NK-92 (cell line): ENCODE data around the gene ERG28.

ENCODE experiments used
- DNase-seq: peaks from one replicate; lab custom pipeline; 2025; ENCODE audit not compliant: unreplicated experiment; lab: John Stamatoyannopoulos, UW

ERG28 gene

DNA sequence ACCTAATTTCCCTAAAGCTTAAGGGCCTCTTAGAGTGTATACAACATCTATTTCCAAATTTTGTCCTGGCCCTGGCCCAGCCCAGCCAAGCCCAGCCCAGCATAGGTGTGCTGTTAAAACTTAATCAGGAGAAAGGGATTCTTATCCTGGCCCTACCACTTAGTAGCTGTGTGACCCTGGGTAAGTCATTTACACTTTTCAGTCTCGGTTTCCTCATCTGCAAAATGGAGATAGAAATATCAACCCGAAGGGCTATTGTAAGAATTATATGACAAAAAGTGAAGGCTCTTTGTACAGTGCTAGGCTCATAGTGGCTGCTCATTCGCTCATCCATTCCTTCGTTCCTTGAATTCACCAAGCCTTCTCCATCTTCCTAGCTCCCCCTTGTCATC lies 442 bp downstream of the ERG28 start:
- no peak for DNase-seq

DNA sequence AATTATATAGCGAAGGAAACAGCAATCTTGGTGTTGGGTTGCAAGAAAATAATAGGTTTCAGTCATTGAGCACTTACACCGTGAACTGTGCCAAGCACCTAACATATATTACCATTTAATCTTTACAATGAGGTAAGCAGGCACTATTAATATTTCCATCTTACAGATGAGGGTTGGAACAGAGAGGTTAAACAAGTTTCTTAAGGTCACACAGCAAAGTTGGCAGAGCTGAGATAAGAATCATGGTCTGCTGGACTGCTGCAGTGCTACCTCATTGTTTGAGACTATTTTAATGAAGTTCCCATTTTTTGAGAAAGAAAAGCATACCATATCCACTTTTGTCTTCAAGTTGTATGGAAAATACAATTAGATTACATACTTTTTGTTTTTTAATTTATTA lies 1.7 kb downstream of the ERG28 start:
- no peak for DNase-seq

DNA sequence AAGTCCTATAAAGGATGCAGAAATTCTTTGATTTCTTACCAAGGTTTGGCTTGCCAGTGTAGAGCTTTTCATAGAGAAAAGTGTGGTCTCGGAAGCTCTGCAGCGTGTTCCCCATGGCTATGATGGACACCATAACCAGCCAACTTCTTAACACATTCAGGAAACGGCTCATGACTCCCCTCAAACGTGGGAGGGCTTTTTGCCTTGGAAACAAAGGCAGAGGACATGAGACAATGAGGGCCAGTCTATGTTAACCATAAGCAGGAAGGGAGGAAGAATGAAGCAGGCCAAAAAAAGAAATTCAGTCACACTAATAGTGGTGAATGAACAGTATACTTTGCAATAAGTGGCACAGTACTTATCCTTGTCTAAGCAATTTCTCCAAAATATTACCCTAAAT lies 3.3 kb downstream of the ERG28 start:
- no peak for DNase-seq

DNA sequence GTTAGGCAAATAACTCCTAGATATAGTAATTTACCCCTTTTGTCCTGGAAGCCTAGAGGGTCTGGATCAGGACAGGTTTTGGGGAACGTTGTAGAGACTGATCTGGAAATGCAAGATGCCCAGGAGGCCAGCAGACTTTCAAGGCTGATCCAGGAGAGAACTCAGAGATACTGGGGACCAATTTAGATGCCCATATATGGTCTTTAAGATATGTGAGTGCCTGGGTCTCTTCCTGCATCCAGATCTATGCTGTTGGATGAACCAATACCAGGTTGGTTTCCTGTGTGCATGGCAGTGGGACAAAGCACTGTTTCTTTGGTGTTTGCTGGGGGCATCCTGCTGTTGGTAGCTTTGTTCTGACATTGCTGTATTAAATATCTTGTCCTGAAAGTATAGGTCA lies 5.4 kb downstream of the ERG28 start:
- no peak for DNase-seq

DNA sequence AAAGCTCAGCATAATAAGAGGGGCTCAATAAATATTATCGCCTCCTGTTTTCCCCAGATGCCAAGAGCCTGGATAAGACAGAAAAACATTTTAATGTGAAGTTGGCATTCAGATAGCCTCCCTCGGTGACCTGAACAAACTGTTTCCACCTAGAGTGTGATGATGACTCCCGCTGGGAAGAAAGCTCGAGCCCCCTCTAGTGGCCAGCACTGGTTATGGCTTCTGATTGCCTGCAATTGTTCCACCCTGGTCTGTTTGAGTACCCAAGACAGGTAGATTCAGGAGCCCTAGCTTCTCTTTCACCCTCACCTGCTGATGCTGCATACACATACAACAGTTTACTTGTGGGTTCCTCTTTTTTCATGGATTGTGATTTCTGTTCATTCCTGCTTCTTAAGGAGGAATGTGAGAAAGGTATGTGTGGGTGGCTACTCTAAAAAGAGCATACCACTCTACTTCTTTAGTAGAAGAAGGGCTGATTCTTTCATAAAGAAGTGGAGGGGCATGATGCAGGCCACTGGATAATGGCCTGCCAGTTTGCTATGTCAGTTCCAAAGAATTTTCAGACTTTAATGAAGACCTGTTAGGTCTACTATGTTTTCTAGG lies 6.4 kb downstream of the ERG28 start:
- no peak for DNase-seq

DNA sequence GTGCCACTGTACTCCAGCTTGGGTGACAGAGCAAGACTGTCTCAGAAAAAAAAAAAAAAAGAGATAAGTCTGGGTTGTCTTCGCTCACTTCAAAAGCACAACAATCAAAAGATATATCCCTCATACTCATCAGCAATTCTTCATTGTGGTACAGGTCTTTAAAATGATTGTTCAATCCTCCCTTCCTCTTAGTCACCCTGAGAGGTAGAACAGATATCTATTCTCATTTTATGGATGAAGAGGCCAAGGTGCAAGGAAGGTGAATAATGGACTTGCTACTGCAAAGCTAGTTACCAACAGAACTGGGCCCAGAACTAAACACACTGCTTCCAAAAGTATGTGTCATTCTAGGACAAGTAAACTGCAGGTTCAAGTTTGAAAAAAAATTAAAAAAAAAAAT lies 7.1 kb downstream of the ERG28 start:
- DNase-seq = no peak

DNA sequence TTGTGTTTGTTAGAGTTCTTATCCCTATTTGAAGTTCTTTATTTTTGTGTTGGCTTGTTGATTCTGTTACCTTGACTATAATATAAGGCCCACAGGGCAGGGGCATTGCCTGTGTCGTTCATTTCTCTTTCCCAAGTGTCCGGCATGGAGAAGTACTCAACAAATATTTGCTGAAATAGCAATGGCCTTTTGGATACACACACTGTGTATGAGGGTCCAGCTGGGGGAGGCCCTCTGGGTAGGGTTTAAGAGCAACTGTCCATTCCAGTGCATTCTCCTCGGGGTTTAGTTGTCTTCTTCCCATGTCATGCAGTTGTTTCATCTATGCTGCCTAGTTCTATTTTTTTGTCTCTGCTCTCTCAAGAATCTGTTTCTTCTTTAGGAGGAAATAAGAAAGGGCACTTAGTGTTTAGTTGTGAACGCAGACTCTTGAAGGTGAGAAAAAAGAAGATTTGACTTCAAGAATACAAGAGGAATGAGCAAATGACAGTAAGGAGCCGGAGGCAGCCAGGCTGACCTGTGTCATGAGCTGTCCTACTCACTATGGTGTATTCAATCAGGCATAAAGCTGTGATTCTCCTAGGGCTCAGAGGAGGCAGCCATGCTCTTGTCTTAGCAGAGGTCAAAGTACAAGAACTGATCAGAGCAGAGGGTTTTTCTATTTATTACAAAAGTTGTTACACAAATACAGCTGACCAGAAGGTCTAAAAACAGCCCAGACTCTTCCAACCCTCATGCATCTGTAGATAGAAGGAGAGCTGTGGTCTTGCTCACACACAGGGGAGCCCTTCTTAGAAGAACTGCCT lies 10.2 kb downstream of the ERG28 start:
- DNase-seq = no peak

GRCh38 chr14:75649773-75650172 lies 10.9 kb downstream of the ERG28 start:
- no peak for DNase-seq

DNA sequence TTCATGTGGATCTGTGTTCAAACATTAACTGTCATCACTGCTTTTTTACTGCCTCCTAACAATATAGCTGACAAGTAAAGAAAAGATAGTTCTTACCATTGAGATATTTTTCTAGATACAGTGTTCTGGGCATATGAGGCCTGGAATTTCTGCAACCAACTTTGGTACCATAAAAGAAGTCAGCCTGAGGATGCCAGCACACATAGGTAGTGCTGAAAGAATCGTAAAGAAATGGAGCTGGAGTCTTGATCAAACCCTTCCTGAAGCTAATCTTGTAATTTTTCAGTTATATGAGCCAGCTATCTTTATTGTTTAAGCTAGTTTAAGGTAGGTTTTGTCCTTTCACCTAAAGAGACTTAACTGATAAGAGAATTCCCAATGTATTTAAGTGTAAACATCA lies 11.3 kb downstream of the ERG28 start:
- DNase-seq = no peak

DNA sequence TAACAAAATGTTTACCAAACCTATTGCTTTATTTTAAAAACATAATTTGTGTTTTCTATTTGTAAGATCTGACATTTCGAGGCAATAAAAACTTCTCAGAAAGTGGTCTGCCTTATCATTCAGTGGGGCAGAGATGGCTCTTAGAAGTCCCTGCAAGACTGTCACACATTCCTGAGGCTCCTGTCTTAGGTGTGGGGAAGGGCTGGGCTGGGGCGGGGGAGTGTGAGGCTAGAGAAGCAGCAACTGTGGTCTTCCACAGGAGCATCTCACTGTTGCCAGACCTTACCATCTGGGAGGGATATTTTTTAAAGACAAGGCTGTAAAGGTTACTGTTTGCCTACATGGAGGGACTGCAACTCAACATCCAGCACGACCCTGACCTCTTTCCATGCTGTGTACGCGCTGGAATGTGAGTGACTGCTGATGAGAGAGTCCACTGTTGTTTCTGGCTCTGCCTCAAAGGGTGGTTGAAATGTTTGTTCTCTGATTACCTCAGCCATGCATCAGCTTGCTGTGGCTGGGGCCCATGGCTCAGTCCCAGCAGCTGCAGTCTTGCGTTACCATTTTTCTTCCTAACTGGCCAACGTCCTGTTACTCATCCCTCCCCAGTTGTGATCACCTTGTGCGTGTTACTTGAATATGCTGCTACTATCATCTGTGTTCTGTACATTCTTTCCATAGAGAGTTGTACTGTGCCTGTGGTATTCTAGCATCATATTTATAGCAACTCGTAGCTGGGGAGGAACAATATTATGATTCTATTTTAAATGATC lies 12.4 kb downstream of the ERG28 start:
- DNase-seq = no peak

DNA sequence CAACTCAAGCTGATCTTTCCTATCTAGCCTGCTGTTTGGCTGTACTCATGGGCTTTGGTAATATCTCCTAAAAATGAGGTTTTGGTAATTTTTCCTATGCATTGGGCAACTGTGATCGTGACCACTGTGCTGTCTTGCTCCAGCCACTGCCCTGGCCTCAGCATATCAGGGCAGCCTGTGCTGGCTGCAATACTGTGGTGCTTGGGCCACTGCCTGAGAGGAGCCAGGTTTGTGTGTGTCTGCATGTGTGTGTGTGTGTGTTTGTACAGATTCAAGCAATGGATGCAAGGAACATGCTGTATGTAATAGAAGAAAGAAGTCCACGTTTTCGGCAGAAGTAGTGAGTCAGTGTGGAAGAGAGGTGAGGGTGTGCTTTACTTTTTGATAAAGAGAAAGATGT lies 13.0 kb downstream of the ERG28 start:
- no peak for DNase-seq

- DNase-seq = no peak
Measured at GRCh38 chr14:75646762-75647161, 13.9 kb downstream of the ERG28 start.

GRCh38 chr14:75645056-75645455 lies 15.6 kb downstream of the ERG28 start:
- DNase-seq = no peak

DNA sequence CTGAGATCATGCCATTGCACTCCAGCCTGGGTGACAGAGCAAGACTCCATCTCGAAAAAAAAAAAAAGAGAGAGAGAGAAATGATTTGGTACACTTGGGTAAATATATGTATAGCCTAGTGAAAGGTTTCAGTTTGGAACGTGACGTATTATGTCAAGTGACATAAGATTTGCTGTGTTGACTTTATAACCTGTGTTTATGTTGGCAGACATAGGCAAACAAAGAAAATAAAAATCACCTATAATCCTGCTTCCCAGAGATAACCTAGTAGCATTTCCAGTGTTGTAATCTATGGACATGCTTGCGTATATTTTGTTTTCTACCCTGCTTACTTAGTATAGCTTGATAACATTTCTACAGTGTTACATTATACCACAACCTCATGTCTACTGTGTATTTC lies 16.7 kb downstream of the ERG28 start:
- no peak for DNase-seq

DNA sequence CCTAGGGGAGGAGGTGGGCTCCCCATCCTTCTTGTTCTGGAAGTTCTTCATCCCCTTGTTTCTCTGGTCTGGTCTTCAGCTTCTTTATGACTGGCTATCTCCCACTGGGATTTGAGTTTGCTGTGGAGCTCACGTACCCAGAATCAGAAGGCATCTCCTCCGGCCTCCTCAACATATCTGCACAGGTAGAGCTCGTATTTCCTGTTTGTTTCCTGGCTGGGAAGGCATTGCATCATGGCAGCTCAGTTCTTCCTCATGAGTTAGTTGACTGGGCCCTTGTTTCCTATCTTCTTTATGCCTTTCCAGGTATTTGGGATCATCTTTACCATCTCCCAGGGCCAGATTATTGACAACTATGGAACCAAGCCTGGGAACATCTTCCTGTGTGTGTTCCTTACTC lies 19.8 kb downstream of the ERG28 start:
- DNase-seq = no peak

- no peak for DNase-seq
Measured at GRCh38 chr14:75636100-75636692, 24.5 kb downstream of the ERG28 start.

DNA sequence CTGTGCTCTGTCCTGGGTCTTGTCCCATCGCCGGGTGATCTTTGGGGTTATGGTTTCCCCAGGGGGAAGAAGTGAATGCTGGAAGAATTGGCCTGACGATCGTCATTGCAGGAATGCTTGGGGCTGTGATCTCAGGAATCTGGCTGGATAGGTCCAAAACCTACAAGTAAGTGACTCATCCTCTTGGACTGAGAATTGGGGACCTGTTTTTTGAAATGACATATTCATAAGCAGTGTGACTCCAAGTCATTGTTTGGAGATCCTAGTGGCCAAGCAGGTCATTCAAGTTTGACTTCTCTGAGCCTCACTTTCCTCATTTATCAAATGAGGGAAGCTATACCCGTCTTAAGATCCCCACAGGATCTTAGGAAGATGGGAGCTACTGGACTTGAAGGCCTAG lies 25.8 kb downstream of the ERG28 start:
- DNase-seq = no peak

DNA sequence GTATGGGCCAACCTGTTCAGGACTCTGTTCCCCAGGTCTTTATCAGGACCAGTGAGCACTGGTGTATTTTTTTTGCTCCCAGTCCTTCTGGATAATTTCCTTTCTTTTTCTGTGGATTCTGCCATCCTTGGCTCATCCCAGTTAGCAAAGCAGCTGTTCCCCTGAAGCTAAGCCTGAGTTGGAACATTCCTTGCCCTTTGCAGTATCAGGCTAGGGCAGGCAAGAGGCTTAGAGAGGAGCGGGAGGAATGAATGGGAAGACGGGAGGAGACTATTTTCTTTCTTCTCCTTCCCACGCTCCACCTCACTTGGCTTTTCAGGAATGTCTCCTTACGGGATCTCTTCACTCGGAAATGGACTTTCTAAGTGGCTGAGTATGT lies 29.2 kb downstream of the ERG28 start:
- DNase-seq = no peak

DNA sequence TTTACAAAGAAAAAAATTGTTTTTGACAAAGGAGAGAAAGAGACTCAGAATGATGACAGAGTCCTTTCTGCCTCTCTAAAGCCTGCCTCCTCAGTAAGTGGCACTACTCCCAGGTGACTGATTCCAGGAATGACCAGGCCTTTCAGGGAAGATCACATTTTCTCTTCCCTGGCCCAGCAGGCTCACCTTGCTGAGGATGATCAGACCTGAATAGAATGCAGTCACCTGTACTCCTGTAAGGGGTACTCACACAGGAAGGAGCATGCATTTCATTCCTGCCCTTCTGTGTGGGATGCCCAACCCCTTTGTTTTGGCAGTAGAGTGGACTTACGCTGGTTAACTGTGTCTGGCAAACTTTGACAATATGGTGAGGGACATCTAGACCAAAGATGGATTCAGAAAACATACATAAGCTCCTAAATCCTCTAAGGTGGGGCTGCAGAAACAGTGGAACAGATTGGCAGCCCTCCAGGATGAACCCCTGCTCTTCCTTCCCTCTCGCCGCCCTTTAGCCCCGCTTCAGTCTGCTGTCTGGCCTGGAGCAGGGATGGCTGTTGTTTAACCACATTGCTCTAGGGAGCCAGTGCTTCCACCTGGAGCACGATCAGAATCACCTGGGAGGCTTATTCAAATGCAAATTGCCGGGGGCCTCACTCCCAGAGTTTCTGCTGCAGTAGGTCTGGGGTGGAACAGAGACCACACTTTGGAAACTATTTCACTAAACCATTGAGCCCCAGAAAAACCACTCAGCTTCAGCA lies 29.8 kb downstream of the ERG28 start:
- no peak for DNase-seq

DNA sequence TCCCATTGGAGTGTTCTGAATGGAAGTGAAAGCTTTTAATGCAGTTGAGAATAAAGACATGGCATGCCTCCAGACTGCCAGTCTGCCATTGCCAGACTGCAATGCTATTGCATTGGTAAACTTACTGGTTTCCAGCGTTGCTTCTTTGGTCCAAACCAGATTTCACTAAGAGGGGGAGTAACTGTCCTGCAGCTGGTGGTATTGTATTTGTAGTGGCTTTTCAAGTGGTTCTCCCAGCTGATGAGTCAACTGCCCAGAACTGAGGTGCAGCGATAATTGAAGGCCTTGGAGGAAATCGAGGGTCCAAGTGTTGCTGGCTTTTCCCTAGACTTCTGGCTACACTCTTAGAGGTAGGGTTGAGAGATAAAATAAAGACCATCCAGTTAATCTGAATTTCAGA lies 31.9 kb downstream of the ERG28 start:
- DNase-seq = no peak

- DNase-seq = no peak
Measured at GRCh38 chr14:75627406-75627805, 33.3 kb downstream of the ERG28 start.
